ENCODE data around the gene ZNF724. TPM values are rescaled to one million over a fixed set of nuclear protein-coding genes. Genes with fewer than 3 reads are reported as not detected.

Gene ZNF724

GRCh38 chr19:23222998-23223652 is 27.1 kb downstream of the ZNF724 start:
- Histone ChIP-seq H3K4me1 (ENCODE audit: control insufficient read depth, insufficient read depth, low read length) (no peaks in the 10 kb centered on the region), H3K27me3 (ENCODE audit: control insufficient read depth, insufficient read depth, low read length) (no peaks in the 10 kb centered on the region), H3K4me3 (ENCODE audit: low read length) (no peak overlapping the region), H3K9ac (ENCODE audit: low read depth, low read length) (no peak overlapping the region), H3K4me2 (ENCODE audit: low read length) (no peak overlapping the region), H3K36me3 (ENCODE audit: insufficient read depth, low read length) (peaks cover 42% of the 10 kb centered on the region), H3K9me3 (replicated peaks; ENCODE audit: low read length) (peaks cover 32% of the 10 kb centered on the region)

DNA sequence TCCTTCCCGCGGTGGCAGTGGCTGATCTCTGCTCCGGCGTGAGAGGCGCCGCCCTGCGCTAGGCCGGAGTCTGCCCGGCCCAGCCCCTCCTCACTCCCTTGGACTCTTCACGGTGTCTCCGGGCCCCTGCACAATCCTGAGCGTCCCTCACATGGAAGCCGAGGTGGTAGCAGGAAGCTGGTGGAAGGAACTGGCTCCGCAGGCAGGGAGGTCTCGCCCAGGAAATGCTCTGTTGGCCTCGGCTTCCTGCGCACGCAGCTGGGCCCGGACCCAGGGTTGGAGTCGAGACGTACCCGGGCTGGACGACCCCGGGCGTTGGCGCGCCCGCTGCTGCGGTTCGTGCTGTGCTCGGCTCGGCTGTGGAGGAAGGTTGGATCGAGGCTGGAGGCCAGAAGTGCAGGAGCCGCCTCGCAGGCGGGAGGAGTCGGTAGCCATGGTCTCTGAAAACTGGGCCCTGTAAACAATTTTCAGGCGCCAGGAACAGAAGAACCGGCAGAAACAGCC is 46.3 kb downstream of the ZNF724 start:
- no peaks in the 10 kb centered on the region for H3K27me3 ChIP-seq (ENCODE audit: control insufficient read depth, insufficient read depth, low read length)
- H3K36me3 ChIP-seq (ENCODE audit: insufficient read depth, low read length): no peaks in the 10 kb centered on the region
- H3K4me3 ChIP-seq (ENCODE audit: low read length): peak overlapping the region; percentile 52
- H3K9me3 ChIP-seq (replicated peaks; ENCODE audit: low read length): no peaks in the 10 kb centered on the region
- peak overlapping the region; percentile 64 for H3K4me2 ChIP-seq (ENCODE audit: low read length)
- H3K4me1 ChIP-seq (ENCODE audit: control insufficient read depth, insufficient read depth, low read length): no peaks in the 10 kb centered on the region
- H3K9ac ChIP-seq (ENCODE audit: low read depth, low read length): peak overlapping the region; percentile 26

DNA sequence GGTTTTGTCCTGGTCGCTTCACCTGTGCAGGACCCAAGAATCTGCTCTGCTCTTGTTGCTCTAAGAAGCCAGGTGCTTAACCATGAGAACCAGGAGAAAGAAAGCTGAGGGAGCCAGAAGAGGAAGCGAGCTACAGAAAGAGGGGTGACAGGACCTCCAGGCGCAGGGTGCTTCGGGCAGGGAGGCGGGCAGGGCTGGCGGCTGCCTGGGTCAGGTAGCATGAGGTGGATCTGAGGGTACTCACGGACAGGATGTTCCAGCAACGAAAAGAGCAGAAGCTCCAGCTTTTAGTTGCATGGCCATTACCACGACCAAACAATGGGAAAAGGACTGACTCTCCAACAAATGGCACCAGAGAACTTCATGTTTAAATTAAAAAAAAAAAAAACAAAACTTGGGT is 59.9 kb downstream of the ZNF724 start:
- H3K9me3 ChIP-seq (replicated peaks; ENCODE audit: low read length): peaks cover 4% of the 10 kb centered on the region
- H3K4me1 ChIP-seq (ENCODE audit: control insufficient read depth, insufficient read depth, low read length): no peaks in the 10 kb centered on the region
- H3K4me2 ChIP-seq (ENCODE audit: low read length): no peak overlapping the region
- no peaks in the 10 kb centered on the region for H3K27me3 ChIP-seq (ENCODE audit: control insufficient read depth, insufficient read depth, low read length)
- H3K4me3 ChIP-seq (ENCODE audit: low read length): no peak overlapping the region
- H3K9ac ChIP-seq (ENCODE audit: low read depth, low read length): no peak overlapping the region
- no peaks in the 10 kb centered on the region for H3K36me3 ChIP-seq (ENCODE audit: insufficient read depth, low read length)

GRCh38 chr19:23183251-23183650 is 66.9 kb downstream of the ZNF724 start:
- H3K4me2 ChIP-seq (ENCODE audit: low read length): no peak overlapping the region
- H3K4me1 ChIP-seq (ENCODE audit: control insufficient read depth, insufficient read depth, low read length): no peaks in the 10 kb centered on the region
- peaks cover 2% of the 10 kb centered on the region for H3K9me3 ChIP-seq (replicated peaks; ENCODE audit: low read length)
- H3K4me3 ChIP-seq (ENCODE audit: low read length): no peak overlapping the region
- H3K36me3 ChIP-seq (ENCODE audit: insufficient read depth, low read length): no peaks in the 10 kb centered on the region
- no peaks in the 10 kb centered on the region for H3K27me3 ChIP-seq (ENCODE audit: control insufficient read depth, insufficient read depth, low read length)
- H3K9ac ChIP-seq (ENCODE audit: low read depth, low read length): no peak overlapping the region

Small RNA genes lying within 50 kb of the gene (small RNA-seq; reads per million reads assigned to genes)
- gene VN1R91P: not detected
